B cell (primary cell): Measurements from ENCODE around the gene MFAP3L.

Experiments used
- CTCF ChIP-seq: fragments of 200-600 bp; IDR thresholded peaks from one replicate; pipeline ENCODE4 v1.8.0; 2022; ENCODE audit warnings: antibody characterized with exemption, mild to moderate bottlenecking
- EZH2 ChIP-seq: IDR thresholded peaks from 2 replicates; pipeline ENCODE4 v1.6.1; 2012; ENCODE audit warnings: borderline replicate concordance, low read depth, mild to moderate bottlenecking, moderate library complexity, low read length; ENCODE audit not compliant: insufficient read depth, poor library complexity, severe bottlenecking

DNA sequence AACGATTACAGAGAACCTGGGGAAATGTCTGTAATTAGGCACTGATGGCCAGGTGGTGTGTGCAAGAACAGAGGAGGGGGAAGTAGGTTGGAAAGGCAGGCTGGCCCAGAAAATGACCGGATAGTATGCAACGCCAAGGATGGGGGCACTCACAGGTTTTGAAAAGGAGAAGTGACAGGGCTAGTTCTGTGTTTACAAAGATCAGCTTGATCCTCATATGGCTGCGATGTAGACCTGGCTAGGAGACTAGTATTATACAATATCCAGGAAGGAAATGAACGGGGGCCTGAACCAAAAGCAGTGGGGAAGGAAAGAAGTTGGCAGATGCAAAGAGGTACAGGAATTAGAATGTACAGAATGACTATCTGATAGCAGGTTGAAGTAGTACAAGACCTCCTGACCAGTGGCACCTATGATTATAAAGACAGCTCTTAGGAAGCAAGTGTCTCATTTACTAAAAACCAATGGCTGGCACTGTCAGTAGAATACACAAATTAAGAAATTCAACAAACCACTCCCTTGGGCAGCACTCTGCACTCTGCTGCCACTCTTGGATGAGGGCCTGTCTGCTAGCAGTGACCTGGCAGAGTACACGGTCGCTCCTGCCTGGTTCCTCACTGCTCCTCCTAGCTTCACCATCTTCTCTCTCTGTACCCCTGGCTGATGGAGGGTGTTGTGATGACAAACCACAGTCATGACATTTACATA is 14.1 kb downstream of the MFAP3L start:
- no peak for TF ChIP-seq CTCF
- no peak for TF ChIP-seq EZH2
